SK-N-MC (cell line): ENCODE measurements around the gene CTNNA2.

Experiments used
- EZH2 ChIP-seq: fragments of 200-600 bp; sonication (generic); IDR thresholded peaks from one replicate; pipeline ENCODE4 v1.6.1; 2017; ENCODE audit warnings: antibody characterized with exemption
- FOXP2 ChIP-seq: optimal IDR thresholded peaks from 2 replicates; pipeline ENCODE3; 2011; ENCODE audit warnings: mild to moderate bottlenecking, moderate library complexity; ENCODE audit not compliant: insufficient read depth; ENCODE audit errors: extremely low read length, control extremely low read depth
- POLR2AphosphoS5 ChIP-seq: IDR thresholded peaks from 2 replicates; pipeline ENCODE4 v1.6.1; 2012; ENCODE audit warnings: mild to moderate bottlenecking, low read depth, low read length, borderline replicate concordance

GRCh38 chr2:79770926-79771325, 258.1 kb downstream of the CTNNA2 start:
- no peak for TF ChIP-seq EZH2
- no peak for TF ChIP-seq POLR2AphosphoS5
- TF ChIP-seq FOXP2, result no peak
